RKO (cell line): ENCODE results near the gene ORAI3.
A peak's percentile ranks its signal among the peaks of the same experiment; 100 is the strongest.

ENCODE experiments used
- DNase-seq: peaks from one replicate; pipeline ENCODE4 v3.0.0-alpha.2; 2016; ENCODE audit warnings: low spot score

The ORAI3 gene

GRCh38 chr16:30992276-30992780, 43.5 kb downstream of the ORAI3 start:
- DNase-seq, result no peak

GRCh38 chr16:30992931-30993816, 44.3 kb downstream of the ORAI3 start:
- no peak for DNase-seq

- no peak for DNase-seq
These were observed 47.1 kb downstream of the ORAI3 start for GRCh38 chr16:30995927-30996323.

GRCh38 chr16:30996324-30996984, 47.6 kb downstream of the ORAI3 start:
- DNase-seq, result peak; percentile 71

- DNase-seq, result peak; percentile 90
These were observed 48.3 kb downstream of the ORAI3 start for GRCh38 chr16:30996985-30997724.

- peak; percentile 92 for DNase-seq
These were observed 49.1 kb downstream of the ORAI3 start for GRCh38 chr16:30997725-30998711.

- no peak for DNase-seq
These were observed 50.2 kb downstream of the ORAI3 start for GRCh38 chr16:30998852-30999761.

- no peak for DNase-seq
These were observed 52.0 kb downstream of the ORAI3 start for GRCh38 chr16:31000671-31001382.

GRCh38 chr16:31001507-31002249, 52.8 kb downstream of the ORAI3 start:
- no peak for DNase-seq

- no peak for DNase-seq
These were observed 53.4 kb downstream of the ORAI3 start for GRCh38 chr16:31002250-31002700.

GRCh38 chr16:31002862-31003341, 54.0 kb downstream of the ORAI3 start:
- DNase-seq, result no peak

- no peak for DNase-seq
These were observed 54.9 kb downstream of the ORAI3 start for GRCh38 chr16:31003744-31004143.
